Smooth muscle cell (in vitro differentiated cells): ENCODE results near the gene PPP6R3. TPM values are rescaled to one million over a fixed set of nuclear protein-coding genes. Genes with fewer than 3 reads are reported as not detected.

Source experiments
- DNase-seq: peaks from one replicate; lab custom pipeline; 2025; ENCODE audit not compliant: unreplicated experiment; lab: John Stamatoyannopoulos, UW
- H2AFZ ChIP-seq: fragments of 200-600 bp; sonication (generic); 2 replicates; pipeline ENCODE4 v1.6.0; 2016; ENCODE audit warnings: antibody characterized with exemption, low read depth, mild to moderate bottlenecking
- H3F3A ChIP-seq: fragments of 200-600 bp; sonication (generic); 2 replicates; pipeline ENCODE4 v1.6.0; 2017; ENCODE audit warnings: antibody characterized with exemption, low read depth
- H3K27ac ChIP-seq: fragments of 200-600 bp; sonication (generic); 2 replicates; pipeline ENCODE4 v1.5.1; 2016; ENCODE audit warnings: low read depth, mild to moderate bottlenecking
- H3K27me3 ChIP-seq: fragments of 200-600 bp; sonication (generic); 2 replicates; pipeline ENCODE4 v1.6.1; 2016; ENCODE audit warnings: low read depth, mild to moderate bottlenecking
- H3K36me3 ChIP-seq: fragments of 200-600 bp; sonication (generic); 2 replicates; pipeline ENCODE4 v1.5.1; 2016; ENCODE audit warnings: low read depth
- H3K4me1 ChIP-seq: fragments of 200-600 bp; sonication (generic); 2 replicates; pipeline ENCODE4 v1.5.1; 2016; ENCODE audit warnings: low read depth
- H3K4me2 ChIP-seq: fragments of 200-600 bp; sonication (generic); 2 replicates; pipeline ENCODE4 v1.6.0; 2016; ENCODE audit warnings: mild to moderate bottlenecking
- H3K4me3 ChIP-seq: fragments of 200-600 bp; sonication (generic); 2 replicates; pipeline ENCODE4 v1.5.1; 2016; ENCODE audit warnings: mild to moderate bottlenecking
- H3K79me2 ChIP-seq: fragments of 200-600 bp; sonication (generic); 2 replicates; pipeline ENCODE4 v1.6.0; 2016; ENCODE audit warnings: low read depth, mild to moderate bottlenecking
- H3K9ac ChIP-seq: fragments of 200-600 bp; sonication (generic); 2 replicates; pipeline ENCODE4 v1.6.0; 2016; ENCODE audit warnings: low read depth
- H3K9me3 ChIP-seq: fragments of 200-600 bp; sonication (generic); replicated peaks from 2 replicates; pipeline ENCODE4 v1.5.1; 2016; ENCODE audit warnings: low read depth
- H4K20me1 ChIP-seq: fragments of 200-600 bp; sonication (generic); 2 replicates; pipeline ENCODE4 v1.6.0; 2016; ENCODE audit warnings: low read depth
- WGBS: methylation state at CpG from one replicate; pipeline ENCODE4 v1.1.7; 2016; ENCODE audit warnings: low lambda C conversion rate; 5-methylcytosine and 5-hydroxymethylcytosine counted together
- polyA plus RNA-seq: library from polyadenylated mRNA; unstranded; fragments of >200 nt; fragmentation: Nextera tagmentation; extraction: Ambion mirVana; gene quantifications from 2 replicates; pipeline ENCODE4 v1.2.1, GENCODE V29; 2016
- total RNA-seq: library from RNA; depleted of rRNA; stranded (reverse); fragments of >200 nt; gene quantifications from 2 replicates; pipeline ENCODE4 v1.2.3, GENCODE V29; 2014
- TF ChIP-seq, protein P1 (sequence below): fragments of 200-600 bp; sonication (generic); IDR thresholded peaks from 2 replicates; pipeline ENCODE4 v1.5.1; 2017; ENCODE audit warnings: borderline replicate concordance, mild to moderate bottlenecking, antibody characterized with exemption; ENCODE audit not compliant: insufficient read depth, poor library complexity, severe bottlenecking

The PPP6R3 gene
- total and polyA plus RNA-seq, 2 experiments from 2014 or later, result 28.4 to 121 TPM

DNA sequence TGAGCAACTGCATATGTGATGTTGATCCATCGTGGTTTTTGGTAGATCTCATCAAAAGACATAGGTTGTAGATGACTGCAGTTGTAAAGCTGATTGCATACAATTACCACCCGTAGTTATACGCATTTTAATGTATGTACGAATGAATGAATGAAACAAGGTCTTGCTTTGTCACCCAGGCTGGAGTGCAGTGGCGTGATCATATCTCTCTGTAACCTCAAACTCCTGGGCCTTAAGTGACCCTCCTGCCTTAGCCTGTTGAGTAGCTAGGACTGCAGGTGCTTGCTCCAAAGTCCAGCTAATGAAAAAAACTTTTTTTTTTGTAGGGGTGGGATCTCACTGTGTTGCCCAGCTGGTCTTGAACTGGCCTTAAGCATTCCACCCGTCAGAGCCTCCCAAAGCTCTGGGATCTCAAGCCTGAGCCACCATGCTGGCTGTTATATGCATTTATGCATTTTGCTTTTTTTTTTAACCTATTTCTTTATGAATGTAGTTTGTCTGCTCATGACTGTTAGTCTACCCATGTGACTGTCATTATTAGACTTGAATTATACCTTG is 53.5 kb downstream of the PPP6R3 start:
- H3K4me3 ChIP-seq, result no peak overlapping the region
- H3K9me3 ChIP-seq, result no peaks in the 10 kb centered on the region
- H3F3A ChIP-seq, result no peaks in the 10 kb centered on the region
- H3K27me3 ChIP-seq, result no peaks in the 10 kb centered on the region
- H4K20me1 ChIP-seq, result peaks cover 100% of the 10 kb centered on the region
- TF ChIP-seq, protein P1, sequence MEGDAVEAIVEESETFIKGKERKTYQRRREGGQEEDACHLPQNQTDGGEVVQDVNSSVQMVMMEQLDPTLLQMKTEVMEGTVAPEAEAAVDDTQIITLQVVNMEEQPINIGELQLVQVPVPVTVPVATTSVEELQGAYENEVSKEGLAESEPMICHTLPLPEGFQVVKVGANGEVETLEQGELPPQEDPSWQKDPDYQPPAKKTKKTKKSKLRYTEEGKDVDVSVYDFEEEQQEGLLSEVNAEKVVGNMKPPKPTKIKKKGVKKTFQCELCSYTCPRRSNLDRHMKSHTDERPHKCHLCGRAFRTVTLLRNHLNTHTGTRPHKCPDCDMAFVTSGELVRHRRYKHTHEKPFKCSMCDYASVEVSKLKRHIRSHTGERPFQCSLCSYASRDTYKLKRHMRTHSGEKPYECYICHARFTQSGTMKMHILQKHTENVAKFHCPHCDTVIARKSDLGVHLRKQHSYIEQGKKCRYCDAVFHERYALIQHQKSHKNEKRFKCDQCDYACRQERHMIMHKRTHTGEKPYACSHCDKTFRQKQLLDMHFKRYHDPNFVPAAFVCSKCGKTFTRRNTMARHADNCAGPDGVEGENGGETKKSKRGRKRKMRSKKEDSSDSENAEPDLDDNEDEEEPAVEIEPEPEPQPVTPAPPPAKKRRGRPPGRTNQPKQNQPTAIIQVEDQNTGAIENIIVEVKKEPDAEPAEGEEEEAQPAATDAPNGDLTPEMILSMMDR, result no peak
- no peak overlapping the region for H3K27ac ChIP-seq
- WGBS, result 97% methylated on average over 6 of the region's 6 CpGs
- no peak overlapping the region for H3K9ac ChIP-seq
- DNase-seq, result no peak
- no peaks in the 10 kb centered on the region for H3K36me3 ChIP-seq
- no peak overlapping the region for H2AFZ ChIP-seq
- peaks cover 100% of the 10 kb centered on the region for H3K79me2 ChIP-seq
- peaks cover 3% of the 10 kb centered on the region for H3K4me1 ChIP-seq
- no peak overlapping the region for H3K4me2 ChIP-seq

DNA sequence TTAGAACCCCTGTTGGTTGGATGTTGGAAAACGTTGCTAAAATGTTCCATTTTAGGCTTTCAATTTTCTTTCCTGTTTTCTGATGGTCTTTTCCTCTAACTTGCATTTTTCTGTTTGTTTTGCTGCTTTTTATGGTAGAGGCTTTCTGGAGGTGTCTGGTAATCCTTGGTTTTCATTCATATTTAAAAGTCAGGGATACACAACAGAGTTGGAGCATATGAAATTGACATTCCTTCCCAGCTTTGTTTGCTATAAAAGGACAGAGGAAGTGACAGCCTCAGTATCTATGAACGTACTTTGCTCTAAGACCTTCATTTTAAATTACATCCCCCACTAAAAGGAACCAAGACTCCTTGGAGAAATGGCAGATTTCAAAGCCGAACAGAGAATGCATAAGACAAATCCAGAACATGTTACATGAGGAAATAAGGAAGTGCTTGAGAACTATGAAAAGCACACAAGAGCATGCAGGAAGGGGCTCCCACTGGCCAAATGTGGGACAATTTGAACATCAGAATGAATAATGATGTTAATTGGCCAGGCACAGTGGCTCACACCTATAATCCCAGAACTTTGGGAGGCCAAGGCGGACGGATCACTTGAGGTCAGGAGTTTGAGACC is 56.7 kb downstream of the PPP6R3 start:
- 93% methylated on average over 5 of the region's 5 CpGs for WGBS
- H3K9ac ChIP-seq, result no peak overlapping the region
- peaks cover 3% of the 10 kb centered on the region for H3K36me3 ChIP-seq
- H3F3A ChIP-seq, result no peaks in the 10 kb centered on the region
- TF ChIP-seq, protein P1, result no peak
- no peak overlapping the region for H3K4me3 ChIP-seq
- H3K27me3 ChIP-seq, result no peaks in the 10 kb centered on the region
- H2AFZ ChIP-seq, result no peak overlapping the region
- H3K9me3 ChIP-seq, result no peaks in the 10 kb centered on the region
- peaks cover 97% of the 10 kb centered on the region for H3K79me2 ChIP-seq
- no peak overlapping the region for H3K27ac ChIP-seq
- H3K4me1 ChIP-seq, result no peaks in the 10 kb centered on the region
- peaks cover 100% of the 10 kb centered on the region for H4K20me1 ChIP-seq
- DNase-seq, result no peak
- H3K4me2 ChIP-seq, result no peak overlapping the region

- H3K4me1 ChIP-seq, result no peaks in the 10 kb centered on the region
- H3K79me2 ChIP-seq, result peaks cover 97% of the 10 kb centered on the region
- no peak overlapping the region for H3K4me3 ChIP-seq
- no peaks in the 10 kb centered on the region for H3F3A ChIP-seq
- no peak overlapping the region for H3K9ac ChIP-seq
- 88% methylated on average over 1 of the region's 1 CpG for WGBS
- no peak overlapping the region for H3K27ac ChIP-seq
- peaks cover 100% of the 10 kb centered on the region for H4K20me1 ChIP-seq
- H2AFZ ChIP-seq, result no peak overlapping the region
- H3K27me3 ChIP-seq, result no peaks in the 10 kb centered on the region
- peaks cover 11% of the 10 kb centered on the region for H3K36me3 ChIP-seq
- DNase-seq, result no peak
- TF ChIP-seq, protein P1, result no peak
- no peaks in the 10 kb centered on the region for H3K9me3 ChIP-seq
- no peak overlapping the region for H3K4me2 ChIP-seq
These were observed 57.6 kb downstream of the PPP6R3 start for GRCh38 chr11:68518191-68518590.

DNA sequence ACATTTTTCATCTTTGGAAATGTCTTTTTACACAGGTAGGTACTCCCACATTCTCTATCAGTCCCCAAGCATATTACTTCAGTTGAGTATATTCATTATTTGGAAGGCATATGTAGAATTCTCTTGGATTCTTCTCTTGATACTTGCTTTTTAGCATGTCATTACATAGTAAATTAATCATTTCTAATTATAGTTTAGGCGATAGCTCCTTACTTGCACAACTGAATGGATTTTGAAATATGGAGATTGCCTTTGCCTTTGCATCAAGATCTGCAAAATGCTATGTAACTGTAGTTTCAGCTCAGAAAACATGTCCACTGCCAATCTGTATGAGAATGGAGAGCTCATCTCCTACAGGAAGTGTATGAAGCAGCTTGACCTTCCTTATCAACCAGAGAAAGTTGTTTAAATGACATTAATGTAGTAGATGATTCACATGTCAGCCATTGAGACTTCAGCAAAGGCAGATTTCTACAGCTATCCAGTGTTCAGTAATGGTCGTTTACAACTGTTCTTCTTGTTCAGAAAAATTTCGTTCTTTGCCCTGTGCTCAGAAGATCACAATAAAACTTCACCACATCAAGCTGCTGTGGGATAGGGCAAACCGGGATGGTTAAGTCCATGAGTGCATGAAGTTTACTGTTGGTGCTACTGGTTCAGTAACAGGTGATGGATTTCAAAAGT is 61.6 kb downstream of the PPP6R3 start:
- Histone ChIP-seq H3K36me3 (peaks cover 19% of the 10 kb centered on the region), H3K79me2 (peaks cover 92% of the 10 kb centered on the region), H4K20me1 (peaks cover 100% of the 10 kb centered on the region), H3K27me3 (no peaks in the 10 kb centered on the region), H3K9me3 (no peaks in the 10 kb centered on the region), H3F3A (peaks cover 4% of the 10 kb centered on the region), H2AFZ (no peak overlapping the region), H3K4me2 (no peak overlapping the region), H3K4me3 (no peak overlapping the region), H3K4me1 (peaks cover 4% of the 10 kb centered on the region), H3K27ac (no peak overlapping the region), H3K9ac (no peak overlapping the region)
- no peak for DNase-seq
- TF ChIP-seq, protein P1, result no peak
- WGBS, result 92% methylated on average over 4 of the region's 4 CpGs
